Epithelial cell of esophagus (primary cell): Measurements from ENCODE around the gene PRPSAP2.

ENCODE experiments used
- DNase-seq: peaks from one replicate; pipeline ENCODE4 v3.0.0; 2010; ENCODE audit warnings: low read depth
- H3K4me3 ChIP-seq: 2 replicates; pipeline ENCODE4 v1.5.1; 2011; ENCODE audit warnings: mild to moderate bottlenecking, low read length, control low read depth
- TF ChIP-seq, protein P1 (sequence below): IDR thresholded peaks from 2 replicates; pipeline ENCODE4 v1.5.1; 2011; ENCODE audit warnings: low read depth, mild to moderate bottlenecking, low read length, control low read depth, inconsistent platforms; ENCODE audit not compliant: insufficient read depth; ENCODE audit errors: missing control alignments

The PRPSAP2 gene

DNA sequence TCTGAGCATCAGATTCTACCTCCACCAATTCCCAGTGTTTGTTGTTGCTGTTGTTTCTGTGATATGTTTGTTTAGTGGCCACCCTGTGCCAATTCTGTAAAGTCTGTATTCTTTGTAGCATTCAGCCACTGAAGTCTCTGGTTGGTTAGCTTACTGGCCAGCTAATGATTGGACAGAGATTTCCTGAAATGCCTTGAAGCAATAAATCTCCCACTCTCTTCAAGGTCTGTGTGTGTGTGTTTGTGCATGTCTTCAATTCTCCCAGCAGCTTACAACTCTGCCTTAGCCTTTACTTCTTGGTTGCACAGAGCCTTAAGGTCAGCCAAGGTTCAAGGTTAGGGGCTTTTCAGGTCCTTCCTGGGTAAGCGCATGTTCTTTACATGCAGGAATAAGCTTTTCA, 38.2 kb downstream of the PRPSAP2 start:
- H3K4me3 ChIP-seq, result no peak overlapping the region
- no peak for DNase-seq
- TF ChIP-seq, protein P1, sequence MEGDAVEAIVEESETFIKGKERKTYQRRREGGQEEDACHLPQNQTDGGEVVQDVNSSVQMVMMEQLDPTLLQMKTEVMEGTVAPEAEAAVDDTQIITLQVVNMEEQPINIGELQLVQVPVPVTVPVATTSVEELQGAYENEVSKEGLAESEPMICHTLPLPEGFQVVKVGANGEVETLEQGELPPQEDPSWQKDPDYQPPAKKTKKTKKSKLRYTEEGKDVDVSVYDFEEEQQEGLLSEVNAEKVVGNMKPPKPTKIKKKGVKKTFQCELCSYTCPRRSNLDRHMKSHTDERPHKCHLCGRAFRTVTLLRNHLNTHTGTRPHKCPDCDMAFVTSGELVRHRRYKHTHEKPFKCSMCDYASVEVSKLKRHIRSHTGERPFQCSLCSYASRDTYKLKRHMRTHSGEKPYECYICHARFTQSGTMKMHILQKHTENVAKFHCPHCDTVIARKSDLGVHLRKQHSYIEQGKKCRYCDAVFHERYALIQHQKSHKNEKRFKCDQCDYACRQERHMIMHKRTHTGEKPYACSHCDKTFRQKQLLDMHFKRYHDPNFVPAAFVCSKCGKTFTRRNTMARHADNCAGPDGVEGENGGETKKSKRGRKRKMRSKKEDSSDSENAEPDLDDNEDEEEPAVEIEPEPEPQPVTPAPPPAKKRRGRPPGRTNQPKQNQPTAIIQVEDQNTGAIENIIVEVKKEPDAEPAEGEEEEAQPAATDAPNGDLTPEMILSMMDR, result no peak

DNA sequence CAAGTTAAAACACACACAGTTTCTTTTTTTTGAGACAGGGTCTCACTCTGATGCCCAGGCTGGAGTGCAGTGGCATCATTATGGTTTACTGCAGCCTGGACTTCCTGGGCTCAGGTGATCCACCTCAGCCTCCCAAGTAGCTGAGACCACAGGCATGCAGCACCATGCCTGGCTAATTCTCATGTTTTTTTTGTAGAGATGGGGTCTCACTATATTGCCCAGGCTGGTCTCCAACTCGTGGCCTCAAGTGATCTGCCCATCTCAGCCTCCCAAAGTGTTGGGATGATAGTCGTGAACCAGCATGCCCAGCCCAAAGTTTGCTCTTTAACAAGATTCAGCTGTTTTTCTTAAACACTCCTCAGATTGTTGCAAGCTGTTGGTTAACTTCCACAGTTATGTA, 39.0 kb downstream of the PRPSAP2 start:
- no peak overlapping the region for H3K4me3 ChIP-seq
- TF ChIP-seq, protein P1, result no peak
- DNase-seq, result no peak

DNA sequence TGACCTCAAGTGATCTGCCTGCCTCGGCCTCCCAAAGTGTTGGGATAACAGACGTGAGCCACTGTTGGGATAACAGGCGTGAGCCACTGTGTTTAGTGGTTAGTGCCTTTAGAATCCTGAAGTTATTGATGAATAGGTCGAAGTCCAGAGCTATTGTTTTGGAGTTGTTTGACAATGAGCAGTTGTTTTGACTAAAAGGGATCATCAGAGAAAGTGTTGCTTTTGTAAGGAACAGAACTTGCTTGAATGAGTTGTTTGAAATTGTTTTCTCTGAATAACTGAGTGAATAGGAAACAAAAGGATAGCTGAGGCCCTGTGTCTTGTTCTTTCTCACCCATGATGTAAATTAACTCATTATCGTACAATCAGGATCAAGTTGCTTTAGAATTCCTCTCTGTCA, 46.6 kb downstream of the PRPSAP2 start:
- H3K4me3 ChIP-seq, result no peak overlapping the region
- DNase-seq, result no peak
- TF ChIP-seq, protein P1, result no peak

DNA sequence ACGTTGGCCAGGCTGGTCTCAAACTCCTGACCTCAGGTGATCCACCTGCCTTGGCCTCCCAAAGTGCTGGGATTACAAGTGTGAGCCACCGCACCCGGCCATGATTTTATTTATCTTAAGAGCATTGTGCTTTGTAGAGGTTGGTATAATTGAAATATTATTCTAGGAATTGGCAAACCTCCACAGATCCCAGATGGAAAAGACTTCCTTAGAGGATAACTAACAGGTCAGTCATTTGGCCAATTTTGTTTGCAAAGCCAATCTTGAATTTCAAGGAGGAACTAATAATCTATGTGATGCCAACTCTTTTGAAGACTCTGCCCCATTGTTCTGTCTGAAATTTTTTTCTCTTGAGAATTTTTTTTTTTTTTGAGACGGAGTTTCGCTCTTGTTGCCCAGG, 47.3 kb downstream of the PRPSAP2 start:
- no peak for DNase-seq
- TF ChIP-seq, protein P1, result no peak
- H3K4me3 ChIP-seq, result no peak overlapping the region

DNA sequence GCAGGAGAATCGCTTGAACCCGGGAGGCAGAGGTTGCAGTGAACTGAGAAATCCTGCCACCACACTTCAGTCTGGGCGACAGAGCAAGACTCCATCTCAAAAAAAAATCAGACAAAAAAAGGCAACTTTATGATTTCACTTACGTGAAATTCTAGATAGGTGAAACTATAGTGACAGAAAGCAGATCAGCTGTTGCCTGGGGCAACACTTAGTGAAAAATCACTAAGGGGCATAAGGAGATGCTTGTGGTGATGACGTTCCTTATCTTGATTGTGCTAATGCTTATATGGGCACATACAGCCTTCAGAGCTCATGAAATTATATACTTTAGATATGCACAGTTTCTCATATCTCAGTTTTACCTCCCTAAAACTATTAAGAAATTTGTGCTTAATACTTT, 52.4 kb downstream of the PRPSAP2 start:
- TF ChIP-seq, protein P1, result no peak
- H3K4me3 ChIP-seq, result no peak overlapping the region
- DNase-seq, result no peak

DNA sequence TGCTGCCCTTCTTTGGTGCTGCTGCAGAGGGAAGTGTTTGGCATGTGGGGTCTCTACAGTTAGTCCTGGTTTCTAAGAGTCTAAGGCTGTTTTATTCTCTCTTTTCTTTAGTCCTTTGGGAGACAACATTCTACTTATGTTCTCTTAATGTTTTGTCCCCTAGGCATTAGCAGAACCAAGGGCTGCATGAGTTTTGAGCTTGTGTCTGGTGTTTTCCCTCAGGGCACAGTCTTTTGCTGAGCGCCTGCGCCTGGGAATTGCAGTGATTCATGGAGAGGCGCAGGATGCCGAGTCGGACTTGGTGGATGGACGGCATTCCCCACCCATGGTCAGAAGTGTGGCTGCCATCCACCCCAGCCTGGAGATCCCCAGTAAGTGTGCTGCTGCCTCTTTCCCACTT, 53.0 kb downstream of the PRPSAP2 start:
- DNase-seq, result no peak
- H3K4me3 ChIP-seq, result no peak overlapping the region
- TF ChIP-seq, protein P1, result no peak

DNA sequence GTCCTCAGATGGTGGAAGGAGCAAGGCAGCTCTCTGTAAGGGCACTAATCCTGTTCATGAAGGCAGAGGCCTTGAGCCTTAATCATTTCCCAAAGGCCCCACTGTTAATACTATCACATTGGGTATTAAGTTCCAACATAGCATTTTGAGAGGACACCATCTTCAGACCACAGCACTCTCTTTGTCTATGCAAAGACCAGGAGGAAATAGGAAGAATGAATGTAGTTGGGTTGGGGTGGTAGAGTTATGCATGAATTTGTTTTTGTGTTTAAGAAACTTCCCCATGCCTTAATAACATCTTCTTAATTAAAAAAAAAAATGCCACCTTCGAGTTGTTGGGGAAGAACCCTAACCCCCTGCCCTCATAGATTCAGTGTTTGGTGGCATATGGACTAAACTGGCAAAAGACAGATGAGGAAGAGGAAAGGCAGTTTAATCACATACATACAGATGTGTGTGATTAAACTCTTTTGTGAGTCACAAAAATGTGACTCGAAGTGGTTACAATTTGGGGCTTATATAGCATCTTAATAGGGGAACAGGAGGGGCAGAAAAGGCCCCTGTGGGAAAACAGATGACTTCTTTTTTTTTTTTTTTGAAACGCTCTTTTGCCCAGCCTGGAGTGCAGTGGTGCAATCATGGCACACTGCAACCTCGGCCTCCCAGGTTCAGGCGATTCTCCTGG, 59.0 kb downstream of the PRPSAP2 start:
- TF ChIP-seq, protein P1, result no peak
- DNase-seq, result no peak
- H3K4me3 ChIP-seq, result no peak overlapping the region
